Measurements from ENCODE around the gene QRSL1.

DNA sequence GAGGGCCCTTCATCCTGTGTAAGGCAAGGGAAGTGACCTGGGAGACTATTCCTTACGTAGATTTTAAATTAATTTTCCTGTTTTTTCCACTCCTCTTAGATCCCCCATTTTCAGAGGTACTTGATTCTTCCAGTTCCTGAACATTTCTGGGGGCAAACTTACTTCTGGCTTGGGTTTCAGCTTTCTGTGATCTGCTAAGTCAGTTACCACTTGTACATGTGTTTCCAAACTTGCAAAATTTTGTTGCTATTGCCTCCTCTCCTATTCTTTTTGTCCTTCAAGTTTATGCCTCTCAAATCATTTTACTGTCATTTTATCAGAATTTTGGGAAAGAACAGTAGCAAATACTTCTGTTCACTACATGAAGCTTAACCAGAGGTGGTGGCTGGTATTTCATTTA lies 81.2 kb downstream of the QRSL1 start:
- no peak for TF ChIP-seq SIN3A (IDR thresholded peaks at IDR 0.05; ENCODE audit: borderline replicate concordance, insufficient read depth, low read depth, low read length)
- TF ChIP-seq, protein P1, sequence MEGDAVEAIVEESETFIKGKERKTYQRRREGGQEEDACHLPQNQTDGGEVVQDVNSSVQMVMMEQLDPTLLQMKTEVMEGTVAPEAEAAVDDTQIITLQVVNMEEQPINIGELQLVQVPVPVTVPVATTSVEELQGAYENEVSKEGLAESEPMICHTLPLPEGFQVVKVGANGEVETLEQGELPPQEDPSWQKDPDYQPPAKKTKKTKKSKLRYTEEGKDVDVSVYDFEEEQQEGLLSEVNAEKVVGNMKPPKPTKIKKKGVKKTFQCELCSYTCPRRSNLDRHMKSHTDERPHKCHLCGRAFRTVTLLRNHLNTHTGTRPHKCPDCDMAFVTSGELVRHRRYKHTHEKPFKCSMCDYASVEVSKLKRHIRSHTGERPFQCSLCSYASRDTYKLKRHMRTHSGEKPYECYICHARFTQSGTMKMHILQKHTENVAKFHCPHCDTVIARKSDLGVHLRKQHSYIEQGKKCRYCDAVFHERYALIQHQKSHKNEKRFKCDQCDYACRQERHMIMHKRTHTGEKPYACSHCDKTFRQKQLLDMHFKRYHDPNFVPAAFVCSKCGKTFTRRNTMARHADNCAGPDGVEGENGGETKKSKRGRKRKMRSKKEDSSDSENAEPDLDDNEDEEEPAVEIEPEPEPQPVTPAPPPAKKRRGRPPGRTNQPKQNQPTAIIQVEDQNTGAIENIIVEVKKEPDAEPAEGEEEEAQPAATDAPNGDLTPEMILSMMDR (IDR thresholded peaks at IDR 0.05) = no peak
- no peak for TF ChIP-seq POLR2AphosphoS5 (IDR thresholded peaks at IDR 0.05; ENCODE audit: low read depth, low read length)
- TF ChIP-seq TCF7L2 (IDR thresholded peaks at IDR 0.05; ENCODE audit: low read depth, low read length) = no peak
